OCI-LY1 (cell line): ENCODE data around the gene TRIM36.

Experiments
- CTCF ChIP-seq: fragments of 200-600 bp; sonication (generic), shearing (Covaris generic); IDR thresholded peaks from 2 replicates; pipeline ENCODE4 v1.5.1; 2017; ENCODE audit warnings: mild to moderate bottlenecking, antibody characterized with exemption, low read length, moderate library complexity, mixed read lengths
- EZH2 ChIP-seq: fragments of 200-600 bp; sonication (generic), shearing (Covaris generic); IDR thresholded peaks from 2 replicates; pipeline ENCODE4 v1.8.0; 2017; ENCODE audit warnings: borderline replicate concordance, mixed run types, mild to moderate bottlenecking, antibody characterized with exemption, low read length, moderate library complexity, mixed read lengths

- TF ChIP-seq CTCF (no peak), EZH2 (no peak)
Measured at GRCh38 chr5:115180165-115180709, 10.5 kb upstream of the TRIM36 start.
